Adrenal gland (tissue), 5 donors: ENCODE measurements around the gene WWC2.

ENCODE experiments used
- CTCF ChIP-seq, 6 experiments: fragments of 450-650 bp in 4 of 6; fragments of 200-600 bp in 2 of 6; sonication (generic) in 1 of 6; IDR thresholded peaks; 1 replicate in 5 of 6; 2 replicates in 1 of 6; pipeline versions ENCODE4 v1.5.1 to v1.8.0; 2016 to 2021; ENCODE audit warnings: antibody characterized with exemption in 6 of 6, mild to moderate bottlenecking in 2 of 6, moderate library complexity in 1 of 6
- POLR2A ChIP-seq, 2 donors: fragments of 450-650 bp; IDR thresholded peaks; one replicate each; pipeline ENCODE4 v1.6.1; 2017; ENCODE audit warnings: antibody characterized with exemption in 2 of 2, mild to moderate bottlenecking in 2 of 2, moderate library complexity in 1 of 2
- donor health status: DM: no; HTN: no; CAD: no.

- TF ChIP-seq POLR2A (IDR thresholded peaks at IDR 0.05) = no peak
- TF ChIP-seq CTCF (IDR thresholded peaks at IDR 0.05) = no peak
Measured at GRCh38 chr4:183244506-183244905, 145.4 kb downstream of the WWC2 start.
